H1 (cell line): ENCODE data around the gene HS2ST1. TPM values are rescaled to one million over a fixed set of nuclear protein-coding genes. Genes with fewer than 3 reads are reported as not detected.

Experiments
- CTCF ChIA-PET: fragments of 300-600 bp; sonication (Branson Sonifier 250); formaldehyde crosslinking; loops from one replicate; lab custom pipeline; 2021; ENCODE audit not compliant: partially characterized antibody; lab: Charles Lee
- POLR2A ChIA-PET: fragments of 300-600 bp; sonication (Branson Sonifier 250); formaldehyde crosslinking; loops from one replicate; lab custom pipeline; 2021; ENCODE audit warnings: inconsistent platforms; ENCODE audit not compliant: partially characterized antibody; lab: Charles Lee
- DNase-seq, 2 experiments: peaks; one replicate each; pipeline versions ENCODE4 v3.0.0 to v3.0.0-alpha.2; 2010 to 2022; ENCODE audit warnings: low spot score in 2 of 2, low read depth in 1 of 2, mixed read lengths in 1 of 2
- FAIRE-seq: peaks from 2 replicates; lab custom pipeline; 2011; peaks lifted over from hg19 to GRCh38; lab: Jason Lieb, UNC
- H2AFZ ChIP-seq: 2 replicates; pipeline ENCODE4 v1.8.1; 2012; ENCODE audit warnings: low read length, inconsistent platforms
- H2AK5ac ChIP-seq: 2 replicates; pipeline ENCODE4 v1.6.1; 2013; ENCODE audit warnings: low read depth, low read length
- H2BK120ac ChIP-seq: replicated peaks from 2 replicates; pipeline ENCODE3; 2013; ENCODE audit warnings: low read depth, low read length, inconsistent platforms
- H2BK12ac ChIP-seq: 2 replicates; pipeline ENCODE4 v1.6.1; 2013; ENCODE audit warnings: low read depth, low read length
- H2BK15ac ChIP-seq: 2 replicates; pipeline ENCODE4 v1.6.1; 2013; ENCODE audit warnings: low read length
- H2BK20ac ChIP-seq: 2 replicates; pipeline ENCODE4 v1.6.1; 2013; ENCODE audit warnings: low read length
- H2BK5ac ChIP-seq: 2 replicates; pipeline ENCODE4 v1.6.1; 2013; ENCODE audit warnings: low read depth, low read length
- H3K14ac ChIP-seq: 2 replicates; pipeline ENCODE4 v1.6.1; 2013; ENCODE audit warnings: inconsistent platforms; ENCODE audit not compliant: insufficient read length
- H3K18ac ChIP-seq: 2 replicates; pipeline ENCODE4 v1.6.1; 2013; ENCODE audit warnings: low read length; ENCODE audit errors: extremely low read depth
- H3K23ac ChIP-seq: 2 replicates; pipeline ENCODE4 v1.6.1; 2013; ENCODE audit warnings: inconsistent platforms; ENCODE audit not compliant: insufficient read length
- H3K23me2 ChIP-seq: 2 replicates; pipeline ENCODE4 v1.6.1; 2013; ENCODE audit warnings: low read depth, low read length
- H3K27ac ChIP-seq: 2 replicates; pipeline ENCODE4 v1.6.1; 2011; ENCODE audit warnings: low read depth, low read length, inconsistent platforms
- H3K27me3 ChIP-seq, 4 experiments: replicated peaks in 1 of 4; 1 replicate in 1 of 4; 2 replicates in 3 of 4; pipeline versions ENCODE4 v1.6.1 to v1.8.1; 2011 to 2013; ENCODE audit warnings: low read length in 3 of 4, mild to moderate bottlenecking in 3 of 4, inconsistent platforms in 2 of 4, mixed read lengths in 2 of 4, moderate library complexity in 1 of 4; ENCODE audit not compliant: control insufficient read depth in 3 of 4, insufficient read depth in 3 of 4; ENCODE audit errors: extremely low read depth in 1 of 4
- H3K36me3 ChIP-seq, 4 experiments: 2 replicates each; pipeline versions ENCODE4 v1.6.1 to v1.8.1; 2011 to 2013; ENCODE audit warnings: mild to moderate bottlenecking in 4 of 4, low read length in 3 of 4, moderate library complexity in 2 of 4, control low read depth in 1 of 4, inconsistent platforms in 1 of 4; ENCODE audit not compliant: insufficient read depth in 4 of 4, control insufficient read depth in 2 of 4
- H3K4ac ChIP-seq: replicated peaks from 2 replicates; pipeline ENCODE3; 2013; ENCODE audit warnings: low read length, low read depth, mixed read lengths, inconsistent platforms; ENCODE audit not compliant: insufficient read length
- H3K4me1 ChIP-seq, 4 experiments: replicated peaks in 1 of 4; 1 replicate in 1 of 4; 2 replicates in 3 of 4; pipeline versions ENCODE4 v1.6.1 to v1.8.1; 2011 to 2013; ENCODE audit warnings: low read length in 3 of 4, inconsistent platforms in 2 of 4, mixed read lengths in 1 of 4; ENCODE audit not compliant: insufficient read depth in 4 of 4, control insufficient read depth in 3 of 4
- H3K4me2 ChIP-seq, 2 experiments: 2 replicates each; pipeline versions ENCODE4 v1.6.1 to v1.8.1; 2011 to 2013; ENCODE audit warnings: low read depth in 2 of 2, low read length in 2 of 2, control low read depth in 1 of 2, inconsistent platforms in 1 of 2, mild to moderate bottlenecking in 1 of 2; ENCODE audit not compliant: insufficient read depth in 1 of 2
- H3K4me3 ChIP-seq, 4 experiments: fragments of 200-600, 300-600 bp in 1 of 4; sonication (generic), shearing (Covaris generic), sonication (Bioruptor Twin) in 1 of 4; 2 replicates each; pipeline versions ENCODE4 v1.5.1 to v1.8.1; 2011 to 2016; ENCODE audit warnings: low read length in 4 of 4, low read depth in 3 of 4, control low read depth in 2 of 4, inconsistent platforms in 2 of 4, mild to moderate bottlenecking in 2 of 4, mixed read lengths in 1 of 4, moderate library complexity in 1 of 4; ENCODE audit not compliant: insufficient read depth in 2 of 4; ENCODE audit errors: extremely low read depth in 1 of 4
- H3K56ac ChIP-seq: replicated peaks from 2 replicates; pipeline ENCODE3; 2013; ENCODE audit warnings: low read depth, mild to moderate bottlenecking, mixed read lengths, low read length, inconsistent platforms; ENCODE audit not compliant: insufficient read length
- H3K79me1 ChIP-seq: 2 replicates; pipeline ENCODE4 v1.6.1; 2013; ENCODE audit warnings: low read depth, low read length, control low read depth
- H3K79me2 ChIP-seq, 2 experiments: 2 replicates each; pipeline versions ENCODE4 v1.6.1 to v1.8.1; 2012 to 2013; ENCODE audit warnings: low read length in 2 of 2, mild to moderate bottlenecking in 2 of 2, inconsistent platforms in 1 of 2; ENCODE audit not compliant: insufficient read depth in 2 of 2, control insufficient read depth in 1 of 2
- H3K9ac ChIP-seq, 4 experiments: replicated peaks in 1 of 4; 1 replicate in 1 of 4; 2 replicates in 3 of 4; pipeline versions ENCODE4 v1.6.1 to v1.8.1; 2011 to 2013; ENCODE audit warnings: low read depth in 3 of 4, low read length in 3 of 4, control low read depth in 2 of 4, mild to moderate bottlenecking in 2 of 4, moderate library complexity in 2 of 4, inconsistent platforms in 1 of 4; ENCODE audit errors: extremely low read depth in 1 of 4
- H3K9me3 ChIP-seq, 2 experiments: 2 replicates each; pipeline versions ENCODE4 v1.6.1 to v1.8.1; 2012 to 2013; ENCODE audit warnings: mild to moderate bottlenecking in 2 of 2, moderate library complexity in 2 of 2, control low read depth in 1 of 2, inconsistent platforms in 1 of 2, low read depth in 1 of 2, low read length in 1 of 2, mixed read lengths in 1 of 2; ENCODE audit not compliant: insufficient read depth in 2 of 2
- H4K20me1 ChIP-seq, 2 experiments: replicated peaks in 1 of 2; 2 replicates each; pipeline versions ENCODE3 to v1.8.1; 2011 to 2013; ENCODE audit warnings: inconsistent platforms in 2 of 2, low read length in 2 of 2, mild to moderate bottlenecking in 1 of 2; ENCODE audit not compliant: insufficient read depth in 2 of 2, control insufficient read depth in 1 of 2
- H4K5ac ChIP-seq: 2 replicates; pipeline ENCODE4 v1.6.1; 2013; ENCODE audit warnings: low read length, low read depth, mixed read lengths, inconsistent platforms; ENCODE audit not compliant: insufficient read length
- H4K8ac ChIP-seq: 2 replicates; pipeline ENCODE4 v1.8.0; 2013; ENCODE audit warnings: mild to moderate bottlenecking, moderate library complexity, low read length, inconsistent platforms; ENCODE audit not compliant: insufficient read depth; ENCODE audit errors: extremely low read depth
- H4K91ac ChIP-seq: replicated peaks from 2 replicates; pipeline ENCODE3; 2013; ENCODE audit warnings: low read length, mixed read lengths, inconsistent platforms; ENCODE audit not compliant: insufficient read length
- EP300 ChIP-seq, 2 experiments: IDR thresholded peaks; 1 replicate in 1 of 2; 2 replicates in 1 of 2; pipeline ENCODE4 v1.6.1; 2011 to 2012; ENCODE audit warnings: low read depth in 2 of 2, low read length in 2 of 2, mild to moderate bottlenecking in 2 of 2, borderline replicate concordance in 1 of 2, inconsistent platforms in 1 of 2, moderate library complexity in 1 of 2
- HDAC2 ChIP-seq, 2 experiments: fragments of 300-600 bp in 1 of 2; sonication (generic) in 1 of 2; IDR thresholded peaks; 2 replicates each; pipeline ENCODE4 v1.6.1; 2011 to 2012; ENCODE audit warnings: low read depth in 2 of 2, low read length in 2 of 2, mild to moderate bottlenecking in 2 of 2, moderate library complexity in 2 of 2, borderline replicate concordance in 1 of 2, inconsistent platforms in 1 of 2
- JUN ChIP-seq: IDR thresholded peaks from 2 replicates; pipeline ENCODE4 v1.6.1; 2011; ENCODE audit warnings: low read depth, mild to moderate bottlenecking, improper control_type of control experiment, low read length
- KDM4A ChIP-seq: IDR thresholded peaks from one replicate; pipeline ENCODE4 v1.7.1; 2012; ENCODE audit warnings: low read depth, mild to moderate bottlenecking, moderate library complexity, low read length, inconsistent platforms; ENCODE audit not compliant: severe bottlenecking
- POLR2A ChIP-seq, 2 experiments: IDR thresholded peaks; 1 replicate in 1 of 2; 2 replicates in 1 of 2; pipeline ENCODE4 v1.6.1; 2011; ENCODE audit warnings: low read depth in 2 of 2, low read length in 2 of 2, mild to moderate bottlenecking in 2 of 2; ENCODE audit errors: control extremely low read depth in 1 of 2
- SIN3A ChIP-seq, 2 experiments: IDR thresholded peaks in 1 of 2; conservative IDR thresholded peaks in 1 of 2; 2 replicates each; pipeline ENCODE4 v1.6.1; 2011 to 2012; ENCODE audit warnings: low read length in 2 of 2, improper control_type of control experiment in 1 of 2, low read depth in 1 of 2, mild to moderate bottlenecking in 1 of 2
- SIRT6 ChIP-seq: IDR thresholded peaks from one replicate; pipeline ENCODE4 v1.7.1; 2012; ENCODE audit warnings: low read length, inconsistent platforms
- SP1 ChIP-seq: IDR thresholded peaks from 2 replicates; pipeline ENCODE4 v1.6.1; 2011; ENCODE audit warnings: low read depth, low read length
- WGBS, 2 experiments: shearing (Covaris generic) in 1 of 2; methylation state at CpG; one replicate each; pipeline versions ENCODE4 v1.1.6 to v1.1.7; 2013 to 2015; ENCODE audit warnings: low lambda C conversion rate in 2 of 2, mixed read lengths in 2 of 2, inconsistent platforms in 1 of 2, low coverage in 1 of 2, missing lambda C conversion rate in 1 of 2; ENCODE audit not compliant: insufficient replicate concordance in 2 of 2, insufficient coverage in 1 of 2, insufficient read length in 1 of 2; ENCODE audit errors: extremely low coverage in 1 of 2, missing lambda C conversion rate in 1 of 2; 5-methylcytosine and 5-hydroxymethylcytosine counted together
- polyA plus RNA-seq, 7 experiments: library from polyadenylated mRNA; depleted of rRNA in 3 of 7; stranded (reverse) in 5 of 7; unstranded in 2 of 7; fragments of >200 nt in 5 of 7; fragments of 200-250 nt in 2 of 7; gene quantifications; 1 replicate in 5 of 7; 2 replicates in 1 of 7; 4 replicates in 1 of 7; pipeline versions ENCODE4 v1.2.1 to v1.2.3, GENCODE V29; 2011 to 2013; ENCODE audit warnings: missing spikeins in 2 of 7, mixed read lengths in 2 of 7
- total RNA-seq: library from RNA; stranded (reverse); fragmentation: NEBNext Ultra II Directional; extraction: Animal tissue kit (Norgen Biotek cat#: 25700); gene quantifications from 2 replicates; pipeline ENCODE4 v1.2.1, GENCODE V29; 2021
- TF ChIP-seq, protein P1 (sequence below): IDR thresholded peaks from 2 replicates; pipeline ENCODE4 v1.6.1; 2011; ENCODE audit warnings: low read depth, mild to moderate bottlenecking, low read length; ENCODE audit not compliant: insufficient read depth
- TF ChIP-seq, protein P2 (sequence below): IDR thresholded peaks from 2 replicates; pipeline ENCODE4 v1.6.1; 2012; ENCODE audit warnings: inconsistent platforms
- TF ChIP-seq, protein P3 (sequence below): IDR thresholded peaks from 2 replicates; pipeline ENCODE4 v1.6.1; 2011; ENCODE audit warnings: low read length, improper control_type of control experiment

HS2ST1 gene
- total and polyA plus RNA-seq, 2 of the 8 experiments (the other 6 are each of a cell fraction or from before 2014, with no cell fraction given), result 5.2 to 28.3 TPM

DNA sequence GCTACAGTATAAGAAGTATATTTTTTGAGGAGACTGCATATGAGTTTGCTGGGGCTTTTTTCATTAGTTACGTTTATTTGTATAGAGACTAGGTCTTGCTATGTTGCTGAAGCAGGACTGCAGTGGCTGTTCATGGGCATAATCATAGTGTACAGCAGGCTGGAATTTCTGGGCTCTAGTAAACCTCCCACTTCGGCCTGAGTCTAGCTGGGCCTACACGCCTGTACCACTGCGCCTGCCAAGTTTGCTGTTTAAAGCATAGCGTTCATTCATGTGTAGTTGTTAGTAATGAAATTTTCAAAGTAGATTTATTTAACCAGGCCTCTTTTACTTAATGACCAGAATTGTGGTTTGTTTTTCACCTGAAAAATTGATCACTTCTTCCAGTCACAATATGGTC lies 33.8 kb downstream of the HS2ST1 start:
- H4K20me1 ChIP-seq, result no peaks in the 10 kb centered on the region
- H3K4me3 ChIP-seq, result no peak overlapping the region
- no peak for TF ChIP-seq HDAC2 (IDR thresholded peaks at IDR 0.05; ENCODE audit: borderline replicate concordance in 1 of 2, low read depth in 2 of 2, low read length in 2 of 2)
- TF ChIP-seq EP300 (IDR thresholded peaks at IDR 0.05; ENCODE audit: borderline replicate concordance in 1 of 2, low read depth in 2 of 2, low read length in 2 of 2), result no peak
- no peak for TF ChIP-seq KDM4A
- TF ChIP-seq, protein P1, sequence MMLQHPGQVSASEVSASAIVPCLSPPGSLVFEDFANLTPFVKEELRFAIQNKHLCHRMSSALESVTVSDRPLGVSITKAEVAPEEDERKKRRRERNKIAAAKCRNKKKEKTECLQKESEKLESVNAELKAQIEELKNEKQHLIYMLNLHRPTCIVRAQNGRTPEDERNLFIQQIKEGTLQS, result no peak
- no peak for TF ChIP-seq POLR2A (IDR thresholded peaks at IDR 0.05; ENCODE audit: control extremely low read depth in 1 of 2, low read depth in 2 of 2, low read length in 2 of 2)
- TF ChIP-seq SIN3A (conservative IDR thresholded peaks at IDR 0.05 in 1 of 2, IDR thresholded peaks at IDR 0.05 in 1 of 2; ENCODE audit: low read depth in 1 of 2, low read length in 2 of 2), result no peak
- no peak for TF ChIP-seq SP1
- TF ChIP-seq JUN, result no peak
- TF ChIP-seq, protein P2, sequence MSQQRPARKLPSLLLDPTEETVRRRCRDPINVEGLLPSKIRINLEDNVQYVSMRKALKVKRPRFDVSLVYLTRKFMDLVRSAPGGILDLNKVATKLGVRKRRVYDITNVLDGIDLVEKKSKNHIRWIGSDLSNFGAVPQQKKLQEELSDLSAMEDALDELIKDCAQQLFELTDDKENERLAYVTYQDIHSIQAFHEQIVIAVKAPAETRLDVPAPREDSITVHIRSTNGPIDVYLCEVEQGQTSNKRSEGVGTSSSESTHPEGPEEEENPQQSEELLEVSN, result no peak
- no peak for TF ChIP-seq SIRT6
- TF ChIP-seq, protein P3, sequence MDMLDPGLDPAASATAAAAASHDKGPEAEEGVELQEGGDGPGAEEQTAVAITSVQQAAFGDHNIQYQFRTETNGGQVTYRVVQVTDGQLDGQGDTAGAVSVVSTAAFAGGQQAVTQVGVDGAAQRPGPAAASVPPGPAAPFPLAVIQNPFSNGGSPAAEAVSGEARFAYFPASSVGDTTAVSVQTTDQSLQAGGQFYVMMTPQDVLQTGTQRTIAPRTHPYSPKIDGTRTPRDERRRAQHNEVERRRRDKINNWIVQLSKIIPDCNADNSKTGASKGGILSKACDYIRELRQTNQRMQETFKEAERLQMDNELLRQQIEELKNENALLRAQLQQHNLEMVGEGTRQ, result no peak

More for the DNA sequence above, 33.8 kb downstream of the HS2ST1 start:
- ChIA-PET POLR2A (no interaction called here), CTCF (interaction anchor here (0.6 to 1.9 kb wide), 3 partner anchors 17 to 449 kb away, joined by 3 to 10 read pairs (median 6); no protein-coding TSS in a partner anchor)
- Histone ChIP-seq H3K4me2 (no peak overlapping the region), H3K79me1 (no peaks in the 10 kb centered on the region; the same call in 1 of the 2 replicates), H2AK5ac (no peak overlapping the region), H3K4me1 (peaks cover 0 to 10% (median 4%) of the 10 kb centered on the region in 4 experiments; a peak in 4 of 7 replicates), H2BK120ac (no peak overlapping the region), H3K27ac (no peak overlapping the region), H3K9ac (no peak overlapping the region), H3K27me3 (no peaks in the 10 kb centered on the region), H4K5ac (no peak overlapping the region), H4K8ac (no peak overlapping the region), H2BK5ac (no peak overlapping the region), H3K14ac (no peak overlapping the region), H3K18ac (no peak overlapping the region), H2AFZ (no peak overlapping the region), H3K4ac (no peak overlapping the region), H3K9me3 (peaks cover 0 to 2% of the 10 kb centered on the region in 2 experiments; a peak in 1 of 4 replicates), H3K36me3 (no peaks in the 10 kb centered on the region), H3K56ac (no peak overlapping the region), H2BK15ac (no peak overlapping the region), H3K23me2 (no peaks in the 10 kb centered on the region), H2BK12ac (no peak overlapping the region), H2BK20ac (no peak overlapping the region), H3K79me2 (peaks cover 3 to 97% of the 10 kb centered on the region in 2 experiments; a peak in 3 of 4 replicates), H4K91ac (no peak overlapping the region), H3K23ac (no peak overlapping the region)
- WGBS, 2 experiments, result 92% methylated on average over 5 of the region's 5 CpGs; no CpG with 5 or more reads in 1 of the 2 experiments
- FAIRE-seq (no peak), DNase-seq (no peak)
